Trophoblast cell (in vitro differentiated cells and primary cell): Measurements from ENCODE around the gene PRKN.

Experiments
- DNase-seq, 2 donors: peaks; one replicate each; pipeline ENCODE4 v3.0.0-alpha.2; 2016
- H2AFZ ChIP-seq: 2 replicates; pipeline ENCODE4 v1.6.1; 2013; ENCODE audit warnings: low read length, moderate library complexity, mild to moderate bottlenecking; ENCODE audit not compliant: insufficient read depth, poor library complexity
- H2AK5ac ChIP-seq: 2 replicates; pipeline ENCODE4 v1.6.1; 2013; ENCODE audit warnings: mild to moderate bottlenecking, low read length
- H2BK120ac ChIP-seq: 2 replicates; pipeline ENCODE4 v1.6.1; 2013; ENCODE audit warnings: low read length, mild to moderate bottlenecking, moderate library complexity; ENCODE audit not compliant: insufficient read depth, poor library complexity
- H2BK12ac ChIP-seq: 2 replicates; pipeline ENCODE4 v1.6.1; 2013; ENCODE audit warnings: mild to moderate bottlenecking, low read length, moderate library complexity
- H2BK5ac ChIP-seq: 2 replicates; pipeline ENCODE4 v1.6.1; 2013; ENCODE audit warnings: low read length, low read depth, moderate library complexity, mild to moderate bottlenecking; ENCODE audit not compliant: poor library complexity
- H3K14ac ChIP-seq: 2 replicates; pipeline ENCODE4 v1.6.1; 2013; ENCODE audit warnings: mild to moderate bottlenecking, low read length
- H3K18ac ChIP-seq: 2 replicates; pipeline ENCODE4 v1.6.1; 2013; ENCODE audit warnings: mild to moderate bottlenecking, low read length
- H3K23ac ChIP-seq: 2 replicates; pipeline ENCODE4 v1.6.1; 2013; ENCODE audit warnings: low read length
- H3K27ac ChIP-seq: 2 replicates; pipeline ENCODE4 v1.5.1; 2013; ENCODE audit warnings: low read depth, mild to moderate bottlenecking, inconsistent platforms, low read length, moderate library complexity
- H3K27me3 ChIP-seq: 2 replicates; pipeline ENCODE4 v1.6.1; 2013; ENCODE audit warnings: inconsistent platforms, mild to moderate bottlenecking, low read length, moderate library complexity; ENCODE audit not compliant: insufficient read depth
- H3K36me3 ChIP-seq, 2 experiments: 1 replicate in 1 of 2; 2 replicates in 1 of 2; pipeline ENCODE4 v1.6.1; 2013; ENCODE audit warnings: low read length in 2 of 2, mild to moderate bottlenecking in 2 of 2, moderate library complexity in 1 of 2; ENCODE audit not compliant: insufficient read depth in 2 of 2, control insufficient read depth in 1 of 2
- H3K4ac ChIP-seq: 2 replicates; pipeline ENCODE4 v1.6.1; 2013; ENCODE audit warnings: low read depth, mild to moderate bottlenecking, low read length, moderate library complexity
- H3K4me1 ChIP-seq, 2 experiments: 1 replicate in 1 of 2; 2 replicates in 1 of 2; pipeline ENCODE4 v1.6.1; 2013; ENCODE audit warnings: low read length in 2 of 2, mild to moderate bottlenecking in 2 of 2, moderate library complexity in 1 of 2; ENCODE audit not compliant: insufficient read depth in 2 of 2, control insufficient read depth in 1 of 2
- H3K4me2 ChIP-seq: 2 replicates; pipeline ENCODE4 v1.6.1; 2013; ENCODE audit warnings: inconsistent platforms, mild to moderate bottlenecking, low read length, moderate library complexity
- H3K4me3 ChIP-seq: 2 replicates; pipeline ENCODE4 v1.5.1; 2013; ENCODE audit warnings: mild to moderate bottlenecking, low read depth, low read length, inconsistent platforms
- H3K79me1 ChIP-seq: one replicate; pipeline ENCODE4 v1.6.1; 2013; ENCODE audit warnings: low read length
- H3K79me2 ChIP-seq: 2 replicates; pipeline ENCODE4 v1.6.1; 2013; ENCODE audit warnings: low read length, mild to moderate bottlenecking; ENCODE audit not compliant: control insufficient read depth, insufficient read depth, poor library complexity
- H3K9ac ChIP-seq: 2 replicates; pipeline ENCODE4 v1.6.1; 2013; ENCODE audit warnings: mild to moderate bottlenecking, low read length
- H3K9me3 ChIP-seq: 2 replicates; pipeline ENCODE4 v1.6.1; 2013; ENCODE audit warnings: low read depth, mild to moderate bottlenecking, control low read depth, inconsistent platforms, low read length; ENCODE audit not compliant: insufficient read depth
- H4K12ac ChIP-seq: 2 replicates; pipeline ENCODE4 v1.6.1; 2013; ENCODE audit warnings: low read depth, mild to moderate bottlenecking, low read length, moderate library complexity
- H4K8ac ChIP-seq: 2 replicates; pipeline ENCODE4 v1.6.1; 2013; ENCODE audit warnings: low read depth, mild to moderate bottlenecking, low read length, moderate library complexity
- H4K91ac ChIP-seq: one replicate; pipeline ENCODE4 v1.6.1; 2013; ENCODE audit warnings: low read depth, mild to moderate bottlenecking, low read length, moderate library complexity
- WGBS: extraction: QIAGEN DNeasy Blood & Tissue Kit; methylation state at CpG from one replicate; pipeline ENCODE4 v1.1.7; 2013; ENCODE audit warnings: missing lambda C conversion rate; ENCODE audit not compliant: insufficient read length, insufficient coverage; ENCODE audit errors: extremely low coverage; 5-methylcytosine and 5-hydroxymethylcytosine counted together

The PRKN gene

DNA sequence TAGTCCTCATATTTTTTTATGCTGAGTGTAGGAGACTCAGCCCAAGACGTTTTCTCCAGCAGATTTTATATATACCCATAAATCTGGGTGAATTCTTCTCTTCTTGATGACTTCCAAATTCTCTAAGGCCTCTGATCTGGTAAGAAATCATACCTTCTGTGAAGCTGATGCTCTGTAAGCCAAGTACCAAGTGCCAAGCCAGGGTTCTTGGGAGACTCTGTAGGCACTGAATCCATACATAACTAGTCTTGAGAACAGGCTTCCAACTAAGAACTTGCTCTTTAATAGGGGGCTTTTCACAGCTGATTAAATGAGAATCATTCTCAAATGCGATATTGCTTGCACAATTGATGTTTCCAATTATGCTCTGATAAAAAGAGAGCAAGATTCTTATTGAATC lies 87.6 kb downstream of the PRKN start:
- Histone ChIP-seq H3K18ac (no peak overlapping the region), H3K4me1 (peaks cover 0 to 2% of the 10 kb centered on the region in 2 experiments), H2AFZ (no peak overlapping the region), H2BK120ac (no peak overlapping the region), H3K9me3 (no peaks in the 10 kb centered on the region), H3K27me3 (no peaks in the 10 kb centered on the region), H4K8ac (no peak overlapping the region), H3K23ac (no peak overlapping the region), H2BK12ac (no peak overlapping the region), H3K14ac (no peak overlapping the region), H3K36me3 (no peaks in the 10 kb centered on the region), H3K4me3 (no peak overlapping the region), H3K79me2 (no peaks in the 10 kb centered on the region), H3K4me2 (no peak overlapping the region), H4K12ac (no peak overlapping the region), H2AK5ac (no peak overlapping the region), H3K27ac (no peak overlapping the region), H3K9ac (no peak overlapping the region), H2BK5ac (no peak overlapping the region), H3K4ac (no peak overlapping the region), H3K79me1 (no peaks in the 10 kb centered on the region), H4K91ac (no peak overlapping the region)
- DNase-seq = no peak
- no CpG with 5 or more reads among the region's 2 CpGs for WGBS

- Histone ChIP-seq H2AK5ac (no peak overlapping the region), H2BK5ac (no peak overlapping the region), H3K79me2 (no peaks in the 10 kb centered on the region), H2BK120ac (no peak overlapping the region), H3K79me1 (no peaks in the 10 kb centered on the region), H2AFZ (no peak overlapping the region), H3K9ac (no peak overlapping the region), H3K27ac (no peak overlapping the region), H3K18ac (no peak overlapping the region), H3K4ac (no peak overlapping the region), H4K12ac (no peak overlapping the region), H3K4me3 (no peak overlapping the region), H3K36me3 (no peaks in the 10 kb centered on the region), H3K4me2 (no peak overlapping the region), H3K27me3 (no peaks in the 10 kb centered on the region), H3K4me1 (peaks cover 0 to under 1% of the 10 kb centered on the region in 2 experiments), H3K9me3 (no peaks in the 10 kb centered on the region), H3K23ac (no peak overlapping the region), H4K8ac (no peak overlapping the region), H4K91ac (no peak overlapping the region), H3K14ac (no peak overlapping the region), H2BK12ac (no peak overlapping the region)
- DNase-seq = no peak
- WGBS = no CpG with 5 or more reads among the region's 7 CpGs
Observed at GRCh38 chr6:162638931-162639574, 88.5 kb downstream of the PRKN start.

DNA sequence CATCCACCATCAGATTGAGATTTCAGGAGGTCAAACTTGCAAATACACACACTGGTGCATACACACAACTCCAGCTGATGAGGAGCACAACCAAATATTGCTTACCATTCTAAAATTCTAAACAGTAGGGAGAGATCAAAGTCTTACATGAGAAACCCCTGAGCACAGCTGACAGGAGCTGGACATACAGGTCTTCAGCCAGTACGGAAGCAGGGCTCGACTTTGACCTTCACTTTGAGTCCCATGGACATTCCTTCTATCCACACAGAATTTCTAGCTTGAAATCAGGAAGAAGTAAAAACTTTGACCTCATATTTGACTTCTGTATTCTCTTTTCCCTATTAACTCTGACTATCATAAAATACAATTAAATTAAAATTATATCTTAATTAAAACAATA lies 90.2 kb downstream of the PRKN start:
- no peaks in the 10 kb centered on the region for H3K79me1 ChIP-seq
- H3K9ac ChIP-seq = no peak overlapping the region
- no peaks in the 10 kb centered on the region for H3K79me2 ChIP-seq
- no peak overlapping the region for H3K14ac ChIP-seq
- no peak overlapping the region for H2AFZ ChIP-seq
- H3K4ac ChIP-seq = no peak overlapping the region
- no peak overlapping the region for H3K27ac ChIP-seq
- no peak overlapping the region for H2BK5ac ChIP-seq
- H4K8ac ChIP-seq = no peak overlapping the region
- H3K4me3 ChIP-seq = no peak overlapping the region
- H3K9me3 ChIP-seq = no peaks in the 10 kb centered on the region
- H3K27me3 ChIP-seq = no peaks in the 10 kb centered on the region
- H2AK5ac ChIP-seq = no peak overlapping the region
- WGBS = no CpG with 5 or more reads among the region's 2 CpGs
- no peaks in the 10 kb centered on the region for H3K4me1 ChIP-seq
- no peak overlapping the region for H3K23ac ChIP-seq
- DNase-seq = no peak
- no peak overlapping the region for H2BK12ac ChIP-seq
- no peak overlapping the region for H3K18ac ChIP-seq
- no peak overlapping the region for H2BK120ac ChIP-seq
- no peaks in the 10 kb centered on the region for H3K36me3 ChIP-seq
- H3K4me2 ChIP-seq = no peak overlapping the region
- H4K12ac ChIP-seq = no peak overlapping the region
- no peak overlapping the region for H4K91ac ChIP-seq

DNA sequence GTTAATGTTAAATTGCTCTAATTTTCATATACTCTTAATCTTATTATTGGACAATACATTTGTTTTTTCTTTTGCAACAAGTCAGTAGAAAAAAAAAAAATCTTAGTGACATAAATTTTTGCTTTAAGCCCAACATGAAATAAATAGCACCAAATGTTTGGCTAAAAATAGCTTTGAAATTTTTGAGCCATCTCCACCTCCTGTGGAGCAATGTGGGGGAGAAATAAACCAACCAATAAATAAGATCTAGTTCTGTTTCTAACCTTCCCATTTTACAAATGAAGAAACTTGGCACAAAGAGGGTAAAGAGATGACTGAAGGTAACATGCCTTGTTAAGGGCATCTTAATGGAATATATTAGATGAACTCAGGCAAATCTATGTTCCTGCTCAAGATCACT lies 91.4 kb downstream of the PRKN start:
- H4K8ac ChIP-seq = no peak overlapping the region

More for the DNA sequence above, 91.4 kb downstream of the PRKN start:
- H2AK5ac ChIP-seq = no peak overlapping the region
- DNase-seq = no peak
- no peak overlapping the region for H2BK12ac ChIP-seq
- H3K14ac ChIP-seq = no peak overlapping the region
- H2BK5ac ChIP-seq = no peak overlapping the region
- no peaks in the 10 kb centered on the region for H3K4me1 ChIP-seq
- H4K91ac ChIP-seq = no peak overlapping the region
- H3K4me2 ChIP-seq = no peak overlapping the region
- H3K79me1 ChIP-seq = no peaks in the 10 kb centered on the region
- no peak overlapping the region for H4K12ac ChIP-seq
- no peak overlapping the region for H3K18ac ChIP-seq
- no peaks in the 10 kb centered on the region for H3K9me3 ChIP-seq
- H3K4me3 ChIP-seq = no peak overlapping the region
- H3K23ac ChIP-seq = no peak overlapping the region
- no peaks in the 10 kb centered on the region for H3K79me2 ChIP-seq
- H3K27me3 ChIP-seq = no peaks in the 10 kb centered on the region
- H3K9ac ChIP-seq = no peak overlapping the region
- no peak overlapping the region for H3K4ac ChIP-seq
- no peaks in the 10 kb centered on the region for H3K36me3 ChIP-seq
- no peak overlapping the region for H2AFZ ChIP-seq
- no peak overlapping the region for H3K27ac ChIP-seq
- H2BK120ac ChIP-seq = no peak overlapping the region
